Measurements from ENCODE around the gene CFAP52.
A peak's percentile ranks its signal among the peaks of the same experiment; 100 is the strongest.

CFAP52 gene

GRCh38 chr17:9587969-9588656 lies 11.7 kb downstream of the CFAP52 start:
- CTCF ChIA-PET = interaction anchor here (4.1 kb wide), 1 partner anchor 10 kb away, joined by 26 read pairs; the partner anchor contains the start of gene CFAP52
- no peaks in the 10 kb centered on the region for H3K4me1 ChIP-seq (ENCODE audit: control insufficient read depth, insufficient read depth, low read length)
- H3K27ac ChIP-seq (ENCODE audit: extremely low read depth, low read depth, low read length) = no peak overlapping the region
- H3K36me3 ChIP-seq (ENCODE audit: control insufficient read depth in 2 of 2, insufficient read depth in 1 of 2, low read length in 2 of 2) = no peaks in the 10 kb centered on the region
- no peaks in the 10 kb centered on the region for H3K9me3 ChIP-seq (ENCODE audit: control insufficient read depth, insufficient read depth, low read depth, low read length)
- H3K4me3 ChIP-seq (ENCODE audit: low read depth, low read length) = no peak overlapping the region
- POLR2A ChIA-PET = no interaction called here
- no peak for TF ChIP-seq ZBTB44 (tag by site-specific recombination; IDR thresholded peaks at IDR 0.05)
- TF ChIP-seq ZNF585B (tag by site-specific recombination; IDR thresholded peaks at IDR 0.05) = no peak
- TF ChIP-seq ZNF239 (tag by site-specific recombination; IDR thresholded peaks at IDR 0.05) = no peak
- no peak for TF ChIP-seq ZNF341 (tag by site-specific recombination; IDR thresholded peaks at IDR 0.05; ENCODE audit: low read depth)
- TF ChIP-seq ZNF660 (tag by site-specific recombination; IDR thresholded peaks at IDR 0.05) = no peak
- no peak for TF ChIP-seq ZNF639 (tag by site-specific recombination; IDR thresholded peaks at IDR 0.05)
- TF ChIP-seq ZNF175 (tag by site-specific recombination; IDR thresholded peaks at IDR 0.05) = no peak
- TF ChIP-seq TRIM28 (IDR thresholded peaks at IDR 0.05; ENCODE audit: borderline replicate concordance, low read length) = peak; percentile 84; the same call in 1 of the 2 replicates
- no peak for TF ChIP-seq ZNF670 (tag by site-specific recombination; IDR thresholded peaks at IDR 0.05; ENCODE audit: low read depth)
- TF ChIP-seq SP2 (tag by site-specific recombination; IDR thresholded peaks at IDR 0.05) = no peak
- TF ChIP-seq ZSCAN30 (tag by site-specific recombination; IDR thresholded peaks at IDR 0.05) = no peak
- no peak for TF ChIP-seq ZNF394 (tag by site-specific recombination; IDR thresholded peaks at IDR 0.05; ENCODE audit: borderline replicate concordance)
- TF ChIP-seq SETDB1 (IDR thresholded peaks at IDR 0.05; ENCODE audit: insufficient read length, low read length) = peak; percentile 67
- no peak for TF ChIP-seq SP3 (tag by site-specific recombination; IDR thresholded peaks at IDR 0.05)
- TF ChIP-seq HOXC10 (CRISPR knock-in tag; IDR thresholded peaks at IDR 0.05) = no peak
- TF ChIP-seq ZBTB11 (tag by site-specific recombination; conservative IDR thresholded peaks at IDR 0.05; ENCODE audit: low read depth) = no peak
- TF ChIP-seq MYNN (tag by site-specific recombination; IDR thresholded peaks at IDR 0.05; ENCODE audit: borderline replicate concordance) = no peak
- no peak for TF ChIP-seq ZNF266 (tag by site-specific recombination; IDR thresholded peaks at IDR 0.05; ENCODE audit: low read depth)

- Histone ChIP-seq H3K4me1 (ENCODE audit: control insufficient read depth, insufficient read depth, low read length) (no peaks in the 10 kb centered on the region), H3K4me3 (ENCODE audit: low read depth, low read length) (no peak overlapping the region), H3K36me3 (ENCODE audit: control insufficient read depth in 2 of 2, insufficient read depth in 1 of 2, low read length in 2 of 2) (no peaks in the 10 kb centered on the region), H3K9me3 (ENCODE audit: control insufficient read depth, insufficient read depth, low read depth, low read length) (no peaks in the 10 kb centered on the region), H3K27ac (ENCODE audit: extremely low read depth, low read depth, low read length) (no peak overlapping the region)
- ChIA-PET POLR2A (interaction anchor here (0.6 kb wide), 1 partner anchor 620 kb away, joined by 4 read pairs; no protein-coding TSS in a partner anchor), CTCF (no interaction called here)
- TF ChIP-seq ZSCAN23 (tag by site-specific recombination; IDR thresholded peaks at IDR 0.05) (no peak), YY2 (tag by site-specific recombination; IDR thresholded peaks at IDR 0.05) (no peak), ZNF138 (tag by site-specific recombination; IDR thresholded peaks at IDR 0.05; ENCODE audit: borderline replicate concordance) (no peak), ZNF768 (tag by site-specific recombination; IDR thresholded peaks at IDR 0.05) (no peak), ZNF596 (tag by site-specific recombination; IDR thresholded peaks at IDR 0.05) (no peak), SP2 (tag by site-specific recombination; IDR thresholded peaks at IDR 0.05) (no peak), ZNF37A (tag by site-specific recombination; IDR thresholded peaks at IDR 0.05) (no peak), ZNF354C (tag by site-specific recombination; IDR thresholded peaks at IDR 0.05; ENCODE audit: borderline replicate concordance, low read depth) (no peak), ZNF521 (tag by site-specific recombination; IDR thresholded peaks at IDR 0.05) (no peak), ZNF660 (tag by site-specific recombination; IDR thresholded peaks at IDR 0.05) (no peak), ZNF26 (tag by site-specific recombination; IDR thresholded peaks at IDR 0.05) (no peak), ZNF561 (tag by site-specific recombination; IDR thresholded peaks at IDR 0.05; ENCODE audit: borderline replicate concordance) (no peak), IKZF3 (tag by site-specific recombination; IDR thresholded peaks at IDR 0.05) (no peak)
These were observed 17.6 kb downstream of the CFAP52 start for GRCh38 chr17:9594065-9594464.

Measured in HEK293 (cell line).